Raji (cell line): ENCODE data around the gene BACE1.

Source experiments
- POLR2A ChIP-seq: IDR thresholded peaks from 2 replicates; pipeline ENCODE4 v1.6.1; 2011; ENCODE audit warnings: low read depth, low read length, control low read depth; ENCODE audit not compliant: insufficient read depth

BACE1 gene

DNA sequence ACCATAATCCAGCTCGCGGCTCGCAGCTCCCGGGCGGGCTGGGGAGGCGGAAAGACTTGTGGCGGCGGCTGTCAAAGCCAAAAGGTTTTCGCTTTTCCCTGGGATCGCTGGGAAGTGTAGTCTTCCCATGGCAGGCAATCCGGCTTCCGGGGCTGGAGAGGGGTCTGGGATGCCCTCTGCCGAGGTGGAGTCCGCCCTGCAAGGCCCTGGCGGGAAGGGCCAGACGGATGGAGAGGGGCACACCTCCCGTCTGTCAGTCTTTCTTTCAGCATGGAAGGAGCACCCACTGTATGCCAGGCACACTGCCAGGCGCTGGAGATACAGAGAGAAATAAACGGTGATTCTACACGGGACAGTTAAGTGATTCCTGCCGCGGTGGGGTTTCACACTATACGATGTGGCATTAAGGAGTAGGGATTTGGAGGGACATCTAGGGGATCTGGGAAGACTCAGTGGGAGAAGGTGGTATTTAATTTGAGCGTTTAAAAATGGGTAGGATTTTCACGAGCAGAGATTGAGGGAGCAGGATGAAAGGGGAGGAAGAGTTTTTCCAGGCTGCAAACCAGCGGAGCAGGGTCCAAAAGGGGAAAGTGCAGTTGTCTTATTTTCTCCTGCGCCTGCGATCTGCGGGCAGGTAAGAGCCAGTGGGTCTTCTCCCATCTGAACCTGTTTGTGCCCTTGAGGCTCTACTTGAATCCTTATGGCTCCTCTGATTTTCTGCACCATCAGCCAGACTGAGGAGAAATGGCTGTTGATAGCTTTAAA is at the start of gene BACE1:
Gene BACE1, minus strand, starts transcription at position 60 of the 765 bp plus-strand sequence. CDS start 461 bp downstream, outside the sequence.
- no peak for TF ChIP-seq POLR2A

DNA sequence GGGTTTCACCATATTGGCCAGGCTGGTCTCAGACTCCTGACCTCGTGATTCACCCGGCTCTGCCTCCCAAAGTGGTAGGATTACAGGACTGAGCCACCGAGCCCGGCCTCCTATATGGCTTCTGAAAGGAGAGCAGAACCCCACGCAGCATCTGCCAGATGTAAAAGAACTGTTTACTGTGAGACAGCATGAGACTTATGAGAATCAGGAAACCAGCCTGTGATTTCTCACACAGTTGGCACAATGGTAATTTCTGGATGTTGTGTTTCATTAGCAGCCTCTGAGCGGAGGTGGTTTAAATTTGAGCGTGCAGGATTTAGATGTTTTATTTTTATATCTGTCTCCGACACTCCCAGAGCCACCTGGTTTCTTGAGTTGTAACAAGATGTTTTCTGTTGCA is 45.4 kb upstream of the BACE1 start:
- no peak for TF ChIP-seq POLR2A

DNA sequence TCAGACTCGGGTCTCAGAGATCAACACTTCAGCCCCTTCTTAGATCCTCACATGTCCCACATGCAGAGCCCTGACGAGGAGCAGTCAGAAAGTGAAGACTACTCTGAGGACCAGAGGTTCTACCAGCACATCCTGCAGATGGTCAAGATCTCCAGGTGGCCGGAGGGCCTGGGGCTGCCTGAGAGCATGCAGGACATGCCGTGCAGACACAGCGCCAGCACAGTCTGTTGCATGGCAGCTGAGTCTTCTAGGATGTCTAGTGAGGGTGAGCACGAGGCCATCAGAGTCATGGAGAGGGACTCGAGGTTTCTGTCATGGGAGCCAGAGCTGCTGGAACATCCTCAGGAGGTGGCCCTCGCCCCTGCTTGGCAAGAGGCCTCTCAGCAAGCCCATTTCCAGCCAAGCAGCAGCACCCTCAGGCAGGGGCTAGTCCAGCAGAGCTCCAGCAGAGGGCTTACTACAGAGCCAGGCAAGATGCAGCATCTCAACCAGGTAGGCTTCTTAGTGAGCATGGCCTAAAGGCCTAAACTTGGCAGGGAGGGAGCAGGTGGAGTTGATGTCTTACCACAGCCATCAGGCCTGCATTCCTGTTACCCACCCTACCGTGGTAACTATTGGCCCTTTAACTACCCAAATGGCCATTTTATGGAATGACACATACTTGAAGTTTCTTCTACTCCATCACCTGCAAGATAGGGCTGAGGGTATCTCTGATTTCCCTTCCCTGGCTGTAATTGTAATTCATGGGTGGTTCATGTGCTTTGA is 40.3 kb upstream of the BACE1 start:
- TF ChIP-seq POLR2A, result no peak

DNA sequence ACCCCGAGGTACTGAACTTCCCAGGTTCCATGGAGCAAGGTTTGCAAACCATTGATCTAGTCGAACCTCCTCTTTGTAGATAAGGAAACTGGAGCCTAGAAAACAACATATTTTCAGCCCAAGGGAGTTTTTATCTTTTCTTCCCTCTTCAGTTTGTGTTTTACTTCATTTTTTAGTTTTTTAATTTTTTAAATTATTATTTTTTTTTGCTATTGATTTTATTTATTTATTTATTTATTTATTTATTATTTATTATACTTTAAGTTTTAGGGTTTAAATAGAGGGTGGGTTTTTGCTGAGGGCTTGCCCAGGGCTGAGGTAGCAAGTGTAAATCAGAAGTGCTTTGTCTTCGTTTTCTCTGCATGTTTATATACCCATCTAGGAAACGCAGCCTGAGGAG is 38.5 kb upstream of the BACE1 start:
- TF ChIP-seq POLR2A, result no peak

DNA sequence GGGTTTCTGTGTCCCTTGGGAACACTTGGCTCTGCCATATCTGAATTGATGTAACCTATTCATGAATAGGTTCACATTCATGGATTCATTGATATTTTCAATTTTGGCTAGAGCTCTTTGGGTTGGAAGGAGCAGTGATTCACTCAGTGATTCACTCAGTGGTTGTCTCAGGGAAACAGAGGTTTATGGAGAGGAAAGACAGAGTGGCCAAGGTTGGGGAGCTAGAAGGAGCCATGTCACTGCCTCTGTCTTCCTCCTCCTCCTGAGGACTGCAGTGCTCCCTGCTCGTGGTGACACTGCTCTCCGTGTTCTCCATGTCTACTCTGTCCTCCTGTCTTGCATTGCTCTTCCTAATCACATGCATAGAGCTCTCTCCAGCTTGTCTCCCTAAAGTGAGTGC is 29.0 kb upstream of the BACE1 start:
- no peak for TF ChIP-seq POLR2A

DNA sequence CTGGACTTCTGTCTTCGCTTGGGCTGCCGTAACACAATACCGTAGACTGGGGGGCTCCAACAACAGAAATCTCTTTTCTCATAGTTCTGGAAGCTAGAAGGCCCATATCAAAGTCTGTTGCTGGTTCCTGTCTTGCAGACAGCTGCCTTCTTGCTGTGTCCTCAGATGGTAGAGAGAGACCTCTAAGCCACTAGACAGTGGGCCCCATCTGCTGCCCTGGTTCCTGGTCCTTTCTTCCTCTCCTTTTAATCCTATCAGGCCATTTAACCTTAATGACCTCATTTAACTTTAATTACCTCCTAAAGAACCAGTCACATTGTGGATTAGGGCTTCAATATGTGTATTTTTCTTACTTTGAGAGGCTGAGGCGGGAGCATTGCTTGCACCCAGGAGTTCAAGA is 21.0 kb upstream of the BACE1 start:
- no peak for TF ChIP-seq POLR2A

DNA sequence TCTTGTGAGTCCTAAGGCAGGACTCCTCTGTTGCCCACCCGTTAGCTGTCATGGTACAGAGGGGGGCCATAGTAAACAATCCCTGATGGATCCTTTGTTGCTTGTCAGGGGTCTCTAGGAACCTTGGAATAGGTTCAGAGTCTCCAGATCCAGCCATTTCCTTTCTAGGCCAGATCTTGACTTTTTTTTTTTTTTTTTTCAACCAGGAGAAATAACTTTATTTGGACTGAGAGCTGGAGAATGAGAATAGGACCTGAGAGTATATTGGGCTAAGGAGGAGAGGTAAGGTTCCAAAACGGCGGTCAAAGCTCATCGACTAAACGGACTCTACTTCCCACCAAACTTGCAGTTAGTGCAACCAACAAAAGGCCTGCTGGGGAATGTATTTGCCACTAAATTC is 19.3 kb upstream of the BACE1 start:
- TF ChIP-seq POLR2A, result no peak

DNA sequence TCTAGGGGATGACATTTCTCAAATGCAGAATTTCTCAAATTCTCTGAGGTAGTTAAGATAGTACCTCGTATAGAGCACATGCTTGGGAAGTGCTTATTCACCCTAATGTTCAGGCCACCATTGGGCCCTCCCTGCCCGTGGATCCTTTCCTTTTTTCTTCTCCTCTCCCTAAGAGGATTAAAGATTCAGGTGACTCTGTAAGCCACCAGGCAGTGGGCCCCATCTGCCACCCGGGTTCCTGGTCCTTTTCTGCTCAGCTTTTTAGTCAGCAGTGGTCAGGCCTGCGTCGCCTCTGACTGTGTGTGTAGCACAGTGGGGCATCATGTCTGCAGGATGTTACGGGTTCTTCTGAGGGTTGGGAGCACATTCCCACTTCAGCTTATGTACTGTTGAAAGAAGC is 18.8 kb upstream of the BACE1 start:
- TF ChIP-seq POLR2A, result no peak

DNA sequence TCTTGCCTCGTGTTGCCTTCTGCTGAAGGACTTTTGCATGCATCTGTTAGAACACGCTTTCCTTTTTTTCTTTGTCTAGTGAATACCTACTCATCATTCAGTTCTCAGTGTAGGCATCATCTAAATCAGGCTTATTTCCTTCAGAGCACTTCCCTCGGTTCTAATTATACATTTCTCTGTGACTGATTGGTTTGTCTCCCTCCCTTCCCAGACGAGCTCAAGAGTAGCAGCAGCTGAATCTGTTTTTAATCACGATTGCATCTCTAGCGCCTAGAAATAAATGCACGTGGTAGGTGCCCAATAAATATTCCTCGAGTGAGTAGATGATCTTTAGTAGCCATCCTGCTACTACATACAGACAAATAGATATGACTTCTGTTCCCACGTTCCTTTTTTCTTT is 17.9 kb upstream of the BACE1 start:
- TF ChIP-seq POLR2A, result no peak

DNA sequence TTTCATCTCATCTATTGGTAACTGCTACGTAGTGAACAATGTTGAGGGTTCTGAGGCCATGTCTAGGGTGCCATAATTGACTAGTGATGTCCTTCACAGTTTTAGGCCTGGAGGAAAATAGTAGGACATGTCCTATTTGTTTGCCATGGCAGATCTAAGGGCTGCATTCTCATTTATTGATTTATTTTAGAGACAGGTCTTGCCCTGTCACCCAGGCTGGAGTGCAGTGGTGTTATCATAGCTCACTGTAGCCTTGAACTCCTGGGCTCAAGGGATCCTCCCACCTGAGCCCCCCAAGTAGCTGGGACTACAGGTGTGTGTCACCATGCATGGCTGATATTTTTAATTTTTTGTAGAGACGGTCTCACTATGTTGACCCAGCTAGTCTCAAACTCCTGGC is 16.8 kb upstream of the BACE1 start:
- no peak for TF ChIP-seq POLR2A

DNA sequence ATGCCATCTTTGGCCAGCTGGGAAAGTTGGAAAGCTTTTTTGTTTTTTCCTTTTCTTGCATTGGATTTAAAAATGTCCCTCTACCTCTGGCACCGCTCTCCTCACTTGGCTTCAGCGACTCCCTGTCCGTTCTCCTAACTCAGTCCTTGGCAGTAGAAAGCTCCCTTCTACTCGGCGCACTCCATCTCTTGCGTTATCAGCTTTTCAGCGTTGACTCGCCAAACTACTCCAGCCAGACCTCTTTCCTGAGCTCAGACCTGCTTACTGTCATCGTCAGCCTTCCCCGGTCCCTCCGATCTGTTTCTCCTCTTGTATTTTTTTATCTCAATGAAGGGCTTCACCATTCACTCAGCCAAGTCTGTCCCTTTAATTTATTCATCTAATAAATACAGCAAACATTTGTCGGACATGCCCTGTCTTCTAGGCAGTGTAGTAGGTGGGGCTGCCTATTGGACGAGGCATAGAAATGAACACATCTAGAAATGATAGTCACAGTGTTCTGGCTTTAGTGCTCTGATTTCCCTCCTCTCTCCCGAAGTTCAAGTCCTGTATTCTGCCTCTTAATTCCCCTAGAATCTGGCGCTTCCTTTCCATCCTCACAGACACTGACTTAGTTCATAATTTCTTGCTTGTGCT is 12.4 kb upstream of the BACE1 start:
- TF ChIP-seq POLR2A, result no peak

DNA sequence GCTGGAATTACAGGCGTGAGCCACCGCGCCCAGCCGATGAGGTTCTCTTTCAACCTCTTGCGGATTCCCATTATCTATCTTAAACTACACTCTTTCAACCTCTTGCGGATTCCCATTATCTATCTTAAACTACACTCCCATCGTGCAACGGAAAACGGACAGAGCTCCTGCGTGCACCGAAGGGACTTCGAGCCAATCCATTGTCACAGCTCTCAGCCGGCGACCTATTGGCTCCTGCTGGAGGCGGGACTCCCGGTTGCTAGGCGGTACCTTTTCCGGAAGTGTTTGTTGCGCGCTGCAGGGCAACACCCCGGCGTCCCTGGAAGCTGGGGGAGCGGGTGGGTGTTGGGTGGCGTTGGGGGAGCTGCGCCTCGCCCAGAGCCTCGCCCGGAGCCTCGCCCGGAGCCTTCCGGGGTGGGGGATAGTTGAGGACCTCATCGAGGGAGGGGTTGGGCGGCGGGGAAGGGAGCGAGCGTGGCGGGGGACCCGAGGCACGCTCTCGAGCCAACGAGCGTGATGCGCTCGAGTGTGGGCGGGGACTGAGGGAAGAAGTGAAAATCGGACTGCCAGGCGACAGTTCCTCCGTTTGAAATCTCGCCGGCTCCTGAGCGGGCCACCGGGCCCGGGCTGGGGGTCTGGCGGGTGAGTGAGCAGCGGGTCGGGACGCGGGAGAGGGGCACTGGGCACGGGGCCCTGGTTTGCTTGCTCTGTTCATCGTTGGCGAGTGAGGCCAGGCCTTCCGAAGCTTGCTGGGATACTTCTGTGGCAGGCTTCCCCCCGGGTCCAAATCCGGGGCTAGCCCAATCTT is 11.7 kb upstream of the BACE1 start, which contains the start of gene CEP164:
Gene CEP164, plus strand, starts transcription at position 288 of the 808 bp plus-strand sequence. CDS start 10,733 bp downstream, outside the sequence.
- peak; percentile 77 for TF ChIP-seq POLR2A

DNA sequence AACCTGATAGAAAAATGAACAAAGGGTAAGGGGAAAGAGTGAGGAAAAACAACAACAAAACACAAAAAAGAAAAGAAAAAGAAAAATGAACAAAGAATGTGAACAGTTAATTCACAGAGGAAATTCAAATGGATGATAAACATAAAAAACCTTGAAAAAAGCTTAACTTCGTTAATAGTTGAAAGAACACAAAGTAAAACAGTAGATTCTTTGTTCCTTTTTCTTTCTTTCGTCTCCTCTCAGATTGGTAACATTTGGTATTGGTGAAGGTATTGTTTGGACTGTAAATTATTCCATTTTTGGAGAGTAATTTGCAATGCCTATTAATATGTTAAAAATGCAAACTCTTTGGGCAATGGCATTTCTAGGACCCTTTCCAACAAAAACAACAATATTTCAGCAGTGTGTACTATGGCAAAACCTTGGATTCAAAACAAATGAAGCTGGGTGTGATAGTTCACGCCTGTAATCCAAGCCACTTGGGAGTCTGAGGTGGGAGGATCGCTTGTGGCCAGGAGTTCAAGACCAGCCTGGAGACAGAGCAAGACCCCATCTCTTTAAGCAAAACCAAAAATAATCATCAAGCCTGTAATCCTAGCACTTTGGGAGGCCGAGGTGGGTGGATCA is 3.3 kb upstream of the BACE1 start:
- TF ChIP-seq POLR2A, result no peak

DNA sequence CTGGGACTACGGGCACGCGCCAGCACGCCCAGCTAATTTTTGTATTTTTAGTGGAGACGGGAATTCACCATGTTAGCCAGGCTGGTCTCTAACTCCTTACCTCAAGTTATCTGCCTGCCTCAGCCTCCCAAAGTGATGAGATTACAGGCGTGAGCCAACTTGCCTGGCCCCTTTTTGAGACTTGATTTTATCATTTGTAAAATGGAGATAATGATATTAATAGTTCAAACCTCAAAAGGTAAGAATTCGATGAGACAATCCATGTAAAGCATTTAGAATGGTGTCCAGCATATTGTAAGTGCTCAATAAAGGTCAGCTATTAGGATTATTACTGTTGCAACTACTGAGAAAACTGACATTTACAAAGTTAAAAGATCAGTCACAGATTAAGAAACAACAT is 2.7 kb upstream of the BACE1 start:
- no peak for TF ChIP-seq POLR2A
